ENCODE results near the gene USP17L21.
"Not testable (repeated sequence)": the region's sequence is repeated elsewhere in the genome, so short reads cannot be mapped to it uniquely, and the experiment has no call there.

The USP17L21 gene, protein sequence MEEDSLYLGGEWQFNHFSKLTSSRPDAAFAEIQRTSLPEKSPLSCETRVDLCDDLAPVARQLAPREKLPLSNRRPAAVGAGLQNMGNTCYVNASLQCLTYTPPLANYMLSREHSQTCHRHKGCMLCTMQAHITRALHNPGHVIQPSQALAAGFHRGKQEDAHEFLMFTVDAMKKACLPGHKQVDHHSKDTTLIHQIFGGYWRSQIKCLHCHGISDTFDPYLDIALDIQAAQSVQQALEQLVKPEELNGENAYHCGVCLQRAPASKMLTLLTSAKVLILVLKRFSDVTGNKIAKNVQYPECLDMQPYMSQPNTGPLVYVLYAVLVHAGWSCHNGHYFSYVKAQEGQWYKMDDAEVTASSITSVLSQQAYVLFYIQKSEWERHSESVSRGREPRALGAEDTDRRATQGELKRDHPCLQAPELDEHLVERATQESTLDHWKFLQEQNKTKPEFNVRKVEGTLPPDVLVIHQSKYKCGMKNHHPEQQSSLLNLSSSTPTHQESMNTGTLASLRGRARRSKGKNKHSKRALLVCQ

DNA sequence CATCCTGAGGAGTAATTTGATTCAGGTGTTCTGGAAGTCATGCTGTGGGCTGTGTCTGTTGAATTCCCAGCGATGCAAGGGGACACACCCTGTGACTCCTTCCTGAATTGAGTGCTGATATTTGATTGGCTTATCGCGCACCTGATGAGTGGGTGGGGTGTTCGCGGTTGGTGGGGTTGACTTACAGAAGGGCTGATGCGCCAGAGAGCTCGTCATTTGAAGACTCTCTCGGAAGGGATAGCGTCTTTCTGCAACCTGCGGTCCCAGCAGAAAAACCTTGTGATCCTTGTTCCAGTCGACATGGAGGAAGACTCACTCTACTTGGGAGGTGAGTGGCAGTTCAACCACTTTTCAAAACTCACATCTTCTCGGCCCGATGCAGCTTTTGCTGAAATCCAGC, at the start of gene USP17L21:
USP17L21 (plus strand) TSS at position 301 of the 400 bp plus-strand sequence; CDS start at position 301, 0 bp downstream.
- ATAC-seq: not testable (repeated sequence)

DNA sequence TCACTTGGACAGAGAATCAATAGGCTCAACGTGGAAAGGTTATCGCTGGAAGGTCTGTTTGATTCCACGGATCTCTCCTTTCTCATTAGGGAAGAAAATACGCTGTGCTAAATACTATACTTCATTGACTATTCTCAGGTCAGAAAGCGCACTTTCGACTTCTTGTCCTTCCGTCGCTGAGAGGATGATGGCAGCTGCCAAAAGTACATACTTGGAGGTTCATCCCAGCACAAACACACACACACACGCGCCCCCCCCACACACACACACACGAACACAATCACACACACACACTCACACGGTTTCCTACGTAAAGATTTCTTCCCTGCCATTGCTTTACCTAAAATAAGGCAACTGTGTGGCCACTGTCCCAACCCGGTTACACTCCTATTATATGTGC, 48.0 kb upstream of the USP17L21 start:
- not testable (repeated sequence) for ATAC-seq

DNA sequence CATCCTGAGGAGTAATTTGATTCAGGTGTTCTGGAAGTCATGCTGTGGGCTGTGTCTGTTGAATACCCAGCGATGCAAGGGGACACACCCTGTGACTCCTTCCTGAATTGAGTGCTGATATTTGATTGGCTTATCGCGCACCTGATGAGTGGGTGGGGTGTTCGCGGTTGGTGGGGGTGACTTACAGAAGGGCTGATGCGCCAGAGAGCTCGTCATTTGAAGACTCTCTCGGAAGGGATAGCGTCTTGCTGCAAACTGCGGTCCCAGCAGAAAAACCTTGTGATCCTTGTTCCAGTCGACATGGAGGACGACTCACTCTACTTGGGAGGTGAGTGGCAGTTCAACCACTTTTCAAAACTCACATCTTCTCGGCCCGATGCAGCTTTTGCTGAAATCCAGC, 47.6 kb upstream of the USP17L21 start, which contains the start of gene USP17L11:
USP17L11 (plus strand) TSS at position 301 of the 400 bp plus-strand sequence; CDS start at position 301, 0 bp downstream.
- not testable (repeated sequence) for ATAC-seq

DNA sequence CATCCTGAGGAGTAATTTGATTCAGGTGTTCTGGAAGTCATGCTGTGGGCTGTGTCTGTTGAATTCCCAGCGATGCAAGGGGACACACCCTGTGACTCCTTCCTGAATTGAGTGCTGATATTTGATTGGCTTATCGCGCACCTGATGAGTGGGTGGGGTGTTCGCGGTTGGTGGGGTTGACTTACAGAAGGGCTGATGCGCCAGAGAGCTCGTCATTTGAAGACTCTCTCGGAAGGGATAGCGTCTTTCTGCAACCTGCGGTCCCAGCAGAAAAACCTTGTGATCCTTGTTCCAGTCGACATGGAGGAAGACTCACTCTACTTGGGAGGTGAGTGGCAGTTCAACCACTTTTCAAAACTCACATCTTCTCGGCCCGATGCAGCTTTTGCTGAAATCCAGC, 42.8 kb upstream of the USP17L21 start, which contains the start of gene USP17L12:
USP17L12 (plus strand) TSS at position 301 of the 400 bp plus-strand sequence; CDS start at position 301, 0 bp downstream.
- not testable (repeated sequence) for ATAC-seq

DNA sequence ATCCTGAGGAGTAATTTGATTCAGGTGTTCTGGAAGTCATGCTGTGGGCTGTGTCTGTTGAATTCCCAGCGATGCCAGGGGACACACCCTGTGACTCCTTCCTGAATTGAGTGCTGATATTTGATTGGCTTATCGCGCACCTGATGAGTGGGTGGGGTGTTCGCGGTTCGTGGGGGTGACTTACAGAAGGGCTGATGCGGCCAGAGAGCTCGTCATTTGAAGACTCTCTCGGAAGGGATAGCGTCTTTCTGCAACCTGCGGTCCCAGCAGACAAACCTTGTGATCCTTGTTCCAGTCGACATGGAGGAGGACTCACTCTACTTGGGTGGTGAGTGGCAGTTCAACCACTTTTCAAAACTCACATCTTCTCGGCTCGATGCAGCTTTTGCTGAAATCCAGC, 38.1 kb upstream of the USP17L21 start, which contains the start of gene USP17L13:
USP17L13 (plus strand) TSS at position 301 of the 400 bp plus-strand sequence; CDS start at position 301, 0 bp downstream.
- not testable (repeated sequence) for ATAC-seq

DNA sequence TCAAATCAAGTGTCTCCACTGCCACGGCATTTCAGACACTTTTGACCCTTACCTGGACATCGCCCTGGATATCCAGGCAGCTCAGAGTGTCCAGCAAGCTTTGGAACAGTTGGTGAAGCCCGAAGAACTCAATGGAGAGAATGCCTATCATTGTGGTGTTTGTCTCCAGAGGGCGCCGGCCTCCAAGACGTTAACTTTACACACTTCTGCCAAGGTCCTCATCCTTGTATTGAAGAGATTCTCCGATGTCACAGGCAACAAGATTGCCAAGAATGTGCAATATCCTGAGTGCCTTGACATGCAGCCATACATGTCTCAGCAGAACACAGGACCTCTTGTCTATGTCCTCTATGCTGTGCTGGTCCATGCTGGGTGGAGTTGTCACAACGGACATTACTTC, 32.4 kb upstream of the USP17L21 start:
- not testable (repeated sequence) for ATAC-seq

DNA sequence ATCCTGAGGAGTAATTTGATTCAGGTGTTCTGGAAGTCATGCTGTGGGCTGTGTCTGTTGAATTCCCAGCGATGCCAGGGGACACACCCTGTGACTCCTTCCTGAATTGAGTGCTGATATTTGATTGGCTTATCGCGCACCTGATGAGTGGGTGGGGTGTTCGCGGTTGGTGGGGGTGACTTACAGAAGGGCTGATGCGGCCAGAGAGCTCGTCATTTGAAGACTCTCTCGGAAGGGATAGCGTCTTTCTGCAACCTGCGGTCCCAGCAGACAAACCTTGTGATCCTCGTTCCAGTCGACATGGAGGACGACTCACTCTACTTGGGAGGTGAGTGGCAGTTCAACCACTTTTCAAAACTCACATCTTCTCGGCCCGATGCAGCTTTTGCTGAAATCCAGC, 28.6 kb upstream of the USP17L21 start, which contains the start of gene USP17L15:
USP17L15 (plus strand) TSS at position 301 of the 400 bp plus-strand sequence; CDS start at position 301, 0 bp downstream.
- ATAC-seq: not testable (repeated sequence)

DNA sequence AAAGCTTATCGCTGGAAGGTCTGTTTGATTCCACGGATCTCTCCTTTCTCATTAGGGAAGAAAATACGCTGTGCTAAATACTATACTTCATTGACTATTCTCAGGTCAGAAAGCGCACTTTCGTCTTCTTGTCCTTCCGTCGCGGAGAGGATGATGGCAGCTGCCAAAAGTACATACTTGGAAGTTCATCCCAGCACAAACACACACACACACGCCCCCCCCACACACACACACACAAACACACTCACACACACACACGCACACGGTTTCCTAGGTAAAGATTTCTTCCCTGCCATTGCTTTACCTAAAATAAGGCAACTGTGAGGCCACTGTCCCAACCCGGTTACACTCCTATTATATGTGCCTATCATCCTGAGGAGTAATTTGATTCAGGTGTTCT, 24.2 kb upstream of the USP17L21 start:
- not testable (repeated sequence) for ATAC-seq

DNA sequence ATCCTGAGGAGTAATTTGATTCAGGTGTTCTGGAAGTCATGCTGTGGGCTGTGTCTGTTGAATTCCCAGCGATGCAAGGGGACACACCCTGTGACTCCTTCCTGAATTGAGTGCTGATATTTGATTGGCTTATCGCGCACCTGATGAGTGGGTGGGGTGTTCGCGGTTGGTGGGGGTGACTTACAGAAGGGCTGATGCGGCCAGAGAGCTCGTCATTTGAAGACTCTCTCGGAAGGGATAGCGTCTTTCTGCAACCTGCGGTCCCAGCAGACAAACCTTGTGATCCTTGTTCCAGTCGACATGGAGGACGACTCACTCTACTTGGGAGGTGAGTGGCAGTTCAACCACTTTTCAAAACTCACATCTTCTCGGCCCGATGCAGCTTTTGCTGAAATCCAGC, 19.1 kb upstream of the USP17L21 start, which contains the start of gene USP17L17:
USP17L17 (plus strand) TSS at position 301 of the 400 bp plus-strand sequence; CDS start at position 301, 0 bp downstream.
- ATAC-seq: not testable (repeated sequence)

DNA sequence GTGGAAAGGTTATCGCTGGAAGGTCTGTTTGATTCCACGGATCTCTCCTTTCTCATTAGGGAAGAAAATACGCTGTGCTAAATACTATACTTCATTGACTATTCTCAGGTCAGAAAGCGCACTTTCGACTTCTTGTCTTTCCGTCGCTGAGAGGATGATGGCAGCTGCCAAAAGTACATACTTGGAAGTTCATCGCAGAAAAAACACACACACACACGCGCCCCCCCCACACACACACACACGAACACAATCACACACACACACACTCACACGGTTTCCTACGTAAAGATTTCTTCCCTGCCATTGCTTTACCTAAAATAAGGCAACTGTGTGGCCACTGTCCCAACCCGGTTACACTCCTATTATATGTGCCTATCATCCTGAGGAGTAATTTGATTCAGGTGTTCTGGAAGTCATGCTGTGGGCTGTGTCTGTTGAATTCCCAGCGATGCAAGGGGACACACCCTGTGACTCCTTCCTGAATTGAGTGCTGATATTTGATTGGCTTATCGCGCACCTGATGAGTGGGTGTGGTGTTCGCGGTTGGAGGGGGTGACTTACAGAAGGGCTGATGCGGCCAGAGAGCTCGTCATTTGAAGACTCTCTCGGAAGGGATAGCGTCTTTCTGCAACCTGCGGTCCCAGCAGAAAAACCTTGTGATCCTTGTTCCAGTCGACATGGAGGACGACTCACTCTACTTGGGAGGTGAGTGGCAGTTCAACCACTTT, 14.6 kb upstream of the USP17L21 start, which contains the start of gene USP17L18:
USP17L18 (plus strand) TSS at position 678 of the 728 bp plus-strand sequence; CDS start at position 678, 0 bp downstream.
- not testable (repeated sequence) for ATAC-seq

DNA sequence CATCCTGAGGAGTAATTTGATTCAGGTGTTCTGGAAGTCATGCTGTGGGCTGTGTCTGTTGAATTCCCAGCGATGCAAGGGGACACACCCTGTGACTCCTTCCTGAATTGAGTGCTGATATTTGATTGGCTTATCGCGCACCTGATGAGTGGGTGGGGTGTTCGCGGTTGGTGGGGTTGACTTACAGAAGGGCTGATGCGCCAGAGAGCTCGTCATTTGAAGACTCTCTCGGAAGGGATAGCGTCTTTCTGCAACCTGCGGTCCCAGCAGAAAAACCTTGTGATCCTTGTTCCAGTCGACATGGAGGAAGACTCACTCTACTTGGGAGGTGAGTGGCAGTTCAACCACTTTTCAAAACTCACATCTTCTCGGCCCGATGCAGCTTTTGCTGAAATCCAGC, 9.6 kb upstream of the USP17L21 start, which contains the start of gene USP17L19:
USP17L19 (plus strand) TSS at position 301 of the 400 bp plus-strand sequence; CDS start at position 301, 0 bp downstream.
- ATAC-seq: not testable (repeated sequence)

DNA sequence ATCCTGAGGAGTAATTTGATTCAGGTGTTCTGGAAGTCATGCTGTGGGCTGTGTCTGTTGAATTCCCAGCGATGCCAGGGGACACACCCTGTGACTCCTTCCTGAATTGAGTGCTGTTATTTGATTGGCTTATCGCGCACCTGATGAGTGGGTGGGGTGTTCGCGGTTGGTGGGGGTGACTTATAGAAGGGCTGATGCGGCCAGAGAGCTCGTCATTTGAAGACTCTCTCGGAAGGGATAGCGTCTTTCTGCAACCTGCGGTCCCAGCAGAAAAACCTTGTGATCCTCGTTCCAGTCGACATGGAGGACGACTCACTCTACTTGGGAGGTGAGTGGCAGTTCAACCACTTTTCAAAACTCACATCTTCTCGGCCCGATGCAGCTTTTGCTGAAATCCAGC, 4.8 kb upstream of the USP17L21 start, which contains the start of gene USP17L20:
USP17L20 (plus strand) TSS at position 301 of the 400 bp plus-strand sequence; CDS start at position 301, 0 bp downstream.
- ATAC-seq: not testable (repeated sequence)

DNA sequence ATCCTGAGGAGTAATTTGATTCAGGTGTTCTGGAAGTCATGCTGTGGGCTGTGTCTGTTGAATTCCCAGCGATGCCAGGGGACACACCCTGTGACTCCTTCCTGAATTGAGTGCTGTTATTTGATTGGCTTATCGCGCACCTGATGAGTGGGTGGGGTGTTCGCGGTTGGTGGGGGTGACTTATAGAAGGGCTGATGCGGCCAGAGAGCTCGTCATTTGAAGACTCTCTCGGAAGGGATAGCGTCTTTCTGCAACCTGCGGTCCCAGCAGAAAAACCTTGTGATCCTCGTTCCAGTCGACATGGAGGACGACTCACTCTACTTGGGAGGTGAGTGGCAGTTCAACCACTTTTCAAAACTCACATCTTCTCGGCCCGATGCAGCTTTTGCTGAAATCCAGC, 4.6 kb downstream of the USP17L21 start, which contains the start of gene USP17L22:
USP17L22 (plus strand) TSS at position 301 of the 400 bp plus-strand sequence; CDS start at position 301, 0 bp downstream.
- not testable (repeated sequence) for ATAC-seq

DNA sequence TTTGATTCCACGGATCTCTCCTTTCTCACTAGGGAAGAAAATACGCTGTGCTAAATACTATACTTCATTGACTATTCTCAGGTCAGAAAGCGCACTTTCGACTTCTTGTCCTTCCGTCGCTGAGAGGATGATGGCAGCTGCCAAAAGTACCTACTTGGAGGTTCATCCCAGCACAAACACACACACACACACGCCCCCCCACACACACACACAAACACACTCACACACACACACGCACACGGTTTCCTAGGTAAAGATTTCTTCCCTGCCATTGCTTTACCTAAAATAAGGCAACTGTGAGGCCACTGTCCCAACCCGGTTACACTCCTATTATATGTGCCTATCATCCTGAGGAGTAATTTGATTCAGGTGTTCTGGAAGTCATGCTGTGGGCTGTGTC, 9.0 kb downstream of the USP17L21 start:
- ATAC-seq: not testable (repeated sequence)

All from SK-N-SH treated with all-trans-retinoic acid at 6 μM for 48 hours (cell line).